NCI-H187 treated with DMSO at 0.1 percent for 48 hours (cell line): ENCODE measurements around the gene LRRC10.
"Not testable (repeated sequence)": the region's sequence is repeated elsewhere in the genome, so short reads cannot be mapped to it uniquely, and the experiment has no call there.

Experiments
- DNase-seq: peaks from one replicate; lab custom pipeline; 2025; lab: John Stamatoyannopoulos, UW

Gene LRRC10

GRCh38 chr12:69619050-69619449 is 8.3 kb upstream of the LRRC10 start:
- no peak for DNase-seq

GRCh38 chr12:69616025-69616424 is 5.3 kb upstream of the LRRC10 start:
- DNase-seq, result no peak

- DNase-seq, result no peak
Measured at GRCh38 chr12:69613351-69613750, 2.6 kb upstream of the LRRC10 start.

- DNase-seq, result no peak
Measured at GRCh38 chr12:69610126-69610525, 581 bp downstream of the LRRC10 start.

- no peak for DNase-seq
Measured at GRCh38 chr12:69608114-69608513, 2.6 kb downstream of the LRRC10 start.

- DNase-seq, result not testable (repeated sequence)
Measured at GRCh38 chr12:69604275-69604674, 6.4 kb downstream of the LRRC10 start.

GRCh38 chr12:69603556-69603955 is 7.2 kb downstream of the LRRC10 start:
- not testable (repeated sequence) for DNase-seq

GRCh38 chr12:69602954-69603353 is 7.8 kb downstream of the LRRC10 start:
- no peak for DNase-seq

GRCh38 chr12:69601962-69602685 is 8.6 kb downstream of the LRRC10 start:
- DNase-seq, result no peak

GRCh38 chr12:69600804-69601203 is 9.9 kb downstream of the LRRC10 start:
- no peak for DNase-seq

- no peak for DNase-seq
Measured at GRCh38 chr12:69598174-69598753, 12.4 kb downstream of the LRRC10 start.

- DNase-seq, result no peak
Measured at GRCh38 chr12:69595689-69596088, 15.0 kb downstream of the LRRC10 start.

- DNase-seq, result no peak
Measured at GRCh38 chr12:69589082-69589481, 21.6 kb downstream of the LRRC10 start.

- no peak for DNase-seq
Measured at GRCh38 chr12:69588527-69588926, 22.2 kb downstream of the LRRC10 start.

GRCh38 chr12:69585189-69586062 is 25.3 kb downstream of the LRRC10 start, which contains the start of gene CCT2:
TSS of gene CCT2 (plus strand) at chr12:69585459. CDS start at chr12:69585522, 63 bp downstream.
- peak; percentile 77 for DNase-seq

GRCh38 chr12:69583203-69583602 is 27.5 kb downstream of the LRRC10 start:
- DNase-seq, result no peak

GRCh38 chr12:69580074-69580473 is 30.6 kb downstream of the LRRC10 start:
- no peak for DNase-seq

GRCh38 chr12:69579029-69579428 is 31.7 kb downstream of the LRRC10 start:
- DNase-seq, result no peak

GRCh38 chr12:69578283-69578682 is 32.4 kb downstream of the LRRC10 start:
- DNase-seq, result no peak

- no peak for DNase-seq
Measured at GRCh38 chr12:69575346-69575745, 35.4 kb downstream of the LRRC10 start.

- peak; percentile 25 for DNase-seq
Measured at GRCh38 chr12:69570545-69571399, 39.9 kb downstream of the LRRC10 start.

GRCh38 chr12:69570000-69570516 is 40.6 kb downstream of the LRRC10 start:
- no peak for DNase-seq
